B cell (primary cell): Measurements from ENCODE around the gene TSC22D1.

Experiments used
- CTCF ChIP-seq: fragments of 200-600 bp; IDR thresholded peaks from one replicate; pipeline ENCODE4 v1.8.0; 2022; ENCODE audit warnings: antibody characterized with exemption, mild to moderate bottlenecking
- EZH2 ChIP-seq: IDR thresholded peaks from 2 replicates; pipeline ENCODE4 v1.6.1; 2012; ENCODE audit warnings: borderline replicate concordance, low read depth, mild to moderate bottlenecking, moderate library complexity, low read length; ENCODE audit not compliant: insufficient read depth, poor library complexity, severe bottlenecking

GRCh38 chr13:44566601-44567000, 9.5 kb downstream of the TSC22D1 start:
- TF ChIP-seq CTCF (no peak), EZH2 (no peak)
